HG03196 (cell line): ENCODE data around the gene SERINC5.

ENCODE experiments used
- ATAC-seq: cut with Tn5 transposase; IDR thresholded peaks from one replicate; pipeline ENCODE4 v1.9.1; 2021; ENCODE audit not compliant: unreplicated experiment

Gene SERINC5

GRCh38 chr5:80072103-80073073, 183.5 kb downstream of the SERINC5 start:
- ATAC-seq, result no peak

- ATAC-seq, result no peak
Measured at GRCh38 chr5:80071510-80072021, 184.3 kb downstream of the SERINC5 start.

GRCh38 chr5:80070338-80071056, 185.4 kb downstream of the SERINC5 start:
- no peak for ATAC-seq

- ATAC-seq, result no peak
Measured at GRCh38 chr5:80069918-80070318, 185.9 kb downstream of the SERINC5 start.

GRCh38 chr5:80069251-80069800, 186.5 kb downstream of the SERINC5 start:
- ATAC-seq, result no peak

GRCh38 chr5:80068775-80069174, 187.1 kb downstream of the SERINC5 start:
- ATAC-seq, result no peak

GRCh38 chr5:80068246-80068636, 187.6 kb downstream of the SERINC5 start:
- no peak for ATAC-seq

- no peak for ATAC-seq
Measured at GRCh38 chr5:80067531-80068245, 188.2 kb downstream of the SERINC5 start.

- no peak for ATAC-seq
Measured at GRCh38 chr5:80067016-80067415, 188.8 kb downstream of the SERINC5 start.

- ATAC-seq, result no peak
Measured at GRCh38 chr5:80064124-80064523, 191.7 kb downstream of the SERINC5 start.
